HepG2 (cell line): ENCODE measurements around the gene RNF123. TPM values are rescaled to one million over a fixed set of nuclear protein-coding genes. Genes with fewer than 3 reads are reported as not detected.

Experiments used
- FOXA3 ChIP-seq: IDR thresholded peaks from 2 replicates; pipeline ENCODE4 v1.6.1; 2016; ENCODE audit warnings: missing genetic modification reagents, missing compliant biosample characterization
- KLF6 ChIP-seq: IDR thresholded peaks from 2 replicates; pipeline ENCODE4 v1.8.0; 2016; ENCODE audit warnings: missing biosample characterization, missing genetic modification reagents
- NFKBIZ ChIP-seq: IDR thresholded peaks from 2 replicates; pipeline ENCODE4 v1.6.1; 2018; ENCODE audit warnings: missing genetic modification reagents, missing compliant biosample characterization
- PCBP1 ChIP-seq: fragments of 200-400 bp; formaldehyde crosslinking; IDR thresholded peaks from 2 replicates; pipeline ENCODE4 v1.6.1; 2017; ENCODE audit warnings: mild to moderate bottlenecking, low read depth, low read length, borderline replicate concordance
- PHB2 ChIP-seq: fragments of 450-650 bp; IDR thresholded peaks from 2 replicates; pipeline ENCODE4 v1.6.1; 2018; ENCODE audit not compliant: partially characterized antibody
- RAD51 ChIP-seq: fragments of 450-650 bp; IDR thresholded peaks from 2 replicates; pipeline ENCODE4 v1.6.1; 2016; ENCODE audit warnings: borderline replicate concordance
- SAP130 ChIP-seq: IDR thresholded peaks from 2 replicates; pipeline ENCODE4 v1.6.1; 2016; ENCODE audit warnings: low read depth
- SUZ12 ChIP-seq: fragments of 150-350 bp; IDR thresholded peaks from 2 replicates; pipeline ENCODE4 v1.6.1; 2014; ENCODE audit warnings: low read depth, low read length
- THAP9 ChIP-seq: sonication (generic); formaldehyde crosslinking; IDR thresholded peaks from 2 replicates; pipeline ENCODE4; 2020; ENCODE audit warnings: missing genetic modification reagents, mild to moderate bottlenecking, borderline replicate concordance
- ZBTB26 ChIP-seq: IDR thresholded peaks from 2 replicates; pipeline ENCODE4 v1.6.1; 2016; ENCODE audit warnings: missing compliant biosample characterization, missing genetic modification reagents, borderline replicate concordance
- ZBTB49 ChIP-seq: sonication (generic); formaldehyde crosslinking; IDR thresholded peaks from 2 replicates; pipeline ENCODE4 v1.4.0; 2020; ENCODE audit warnings: missing genetic modification reagents, borderline replicate concordance
- ZFP41 ChIP-seq: sonication (generic); formaldehyde crosslinking; IDR thresholded peaks from 2 replicates; pipeline ENCODE4 v1.4.0; 2020; ENCODE audit warnings: mild to moderate bottlenecking, missing genetic modification reagents, borderline replicate concordance
- ZNF441 ChIP-seq: sonication (generic); formaldehyde crosslinking; IDR thresholded peaks from 2 replicates; pipeline ENCODE4 v1.7.0; 2021; ENCODE audit warnings: missing genetic modification reagents, borderline replicate concordance
- ZNF644 ChIP-seq: IDR thresholded peaks from 2 replicates; pipeline ENCODE4 v1.6.1; 2016; ENCODE audit warnings: low read depth
- ZNF770 ChIP-seq: sonication (generic); formaldehyde crosslinking; IDR thresholded peaks from 2 replicates; pipeline ENCODE4 v1.5.0; 2020; ENCODE audit warnings: mild to moderate bottlenecking, missing genetic modification reagents
- polyA plus RNA-seq, 8 experiments: library from polyadenylated mRNA; depleted of rRNA in 3 of 8; stranded (reverse) in 7 of 8; unstranded in 1 of 8; fragments of >200 nt; fragmentation: Illumina TruSeq in 4 of 8; extraction: Trizol in 4 of 8; gene quantifications; 2 replicates each; pipeline versions ENCODE4 v1.2.1 to v1.2.3, GENCODE V29; 2011 to 2016; ENCODE audit warnings: low read depth in 4 of 8, missing spikeins in 1 of 8, mixed read lengths in 1 of 8; ENCODE audit not compliant: insufficient read depth in 1 of 8
- total RNA-seq, 5 experiments: library from RNA; depleted of rRNA; stranded (reverse); fragments of >200 nt; fragmentation: Illumina TruSeq; extraction: Trizol; gene quantifications; 2 replicates each; pipeline ENCODE4 v1.2.3, GENCODE V29; 2016; ENCODE audit warnings: low read depth in 1 of 5

Gene RNF123
- total and polyA plus RNA-seq, 2 of the 13 experiments (the other 11 are each of a cell fraction or from before 2014, with no cell fraction given) = 29.9 to 82.2 TPM

GRCh38 chr3:49673121-49673714, 16.1 kb upstream of the RNF123 start (continued):
- 0 out of 2 replicates have a peak, but pooled peaks have one; percentile 18 for TF ChIP-seq THAP9 (CRISPR knock-in tag)
- TF ChIP-seq ZFP41 = peak; percentile 68; the same call in 1 of the 2 replicates
- no peak for TF ChIP-seq FOXA3 (CRISPR knock-in tag)
- no peak for TF ChIP-seq ZNF644 (CRISPR knock-in tag)
- no peak for TF ChIP-seq KLF6 (CRISPR knock-in tag)
- TF ChIP-seq ZBTB49 = no peak
- no peak for TF ChIP-seq SAP130
- TF ChIP-seq SUZ12 = no peak
- 0 out of 2 replicates have a peak, but pooled peaks have one; percentile 17 for TF ChIP-seq NFKBIZ
- no peak for TF ChIP-seq ZBTB26 (CRISPR knock-in tag)
- TF ChIP-seq PHB2 = no peak
- TF ChIP-seq ZNF441 (CRISPR knock-in tag) = no peak
- TF ChIP-seq PCBP1 = 0 out of 2 replicates have a peak, but pooled peaks have one; percentile 17
- TF ChIP-seq ZNF770 (CRISPR knock-in tag) = peak; percentile 38; the same call in 1 of the 2 replicates
- TF ChIP-seq RAD51 = no peak
